ENCODE results near the gene PRR15.

- TF ChIP-seq CTCF (IDR thresholded peaks at IDR 0.05) (no peak), POLR2A (IDR thresholded peaks at IDR 0.05) (no peak), EP300 (IDR thresholded peaks at IDR 0.05) (no peak), POLR2AphosphoS5 (IDR thresholded peaks at IDR 0.05) (no peak)
Measured at GRCh38 chr7:29556405-29557195, 7.0 kb upstream of the PRR15 start.
